ENCODE measurements around the gene TRIML1.
A peak's percentile ranks its signal among the peaks of the same experiment; 100 is the strongest.
"Not testable (repeated sequence)": the region's sequence is repeated elsewhere in the genome, so short reads cannot be mapped to it uniquely, and the experiment has no call there.

TRIML1 gene

GRCh38 chr4:188154668-188155405 lies 15.6 kb downstream of the TRIML1 start:
- DNase-seq (ENCODE audit: low spot score): no peak

GRCh38 chr4:188158336-188158735 lies 19.1 kb downstream of the TRIML1 start:
- DNase-seq (ENCODE audit: low spot score): no peak

- not testable (repeated sequence) for DNase-seq (ENCODE audit: low spot score)
These were observed 20.4 kb downstream of the TRIML1 start for GRCh38 chr4:188159513-188160226.

- DNase-seq (ENCODE audit: low spot score): no peak
These were observed 21.2 kb downstream of the TRIML1 start for GRCh38 chr4:188160406-188160805.

- DNase-seq (ENCODE audit: low spot score): no peak
These were observed 21.9 kb downstream of the TRIML1 start for GRCh38 chr4:188161167-188161566.

- DNase-seq (ENCODE audit: low spot score): no peak
These were observed 23.5 kb downstream of the TRIML1 start for GRCh38 chr4:188162698-188163097.

- peak; percentile 4 for DNase-seq (ENCODE audit: low spot score)
These were observed 29.6 kb downstream of the TRIML1 start for GRCh38 chr4:188168726-188169373.

- no peak for DNase-seq (ENCODE audit: low spot score)
These were observed 32.3 kb downstream of the TRIML1 start for GRCh38 chr4:188171551-188171950.

GRCh38 chr4:188175288-188175687 lies 36.0 kb downstream of the TRIML1 start:
- DNase-seq (ENCODE audit: low spot score): no peak

- DNase-seq (ENCODE audit: low spot score): no peak
These were observed 38.9 kb downstream of the TRIML1 start for GRCh38 chr4:188177997-188178675.

GRCh38 chr4:188178806-188179205 lies 39.6 kb downstream of the TRIML1 start:
- DNase-seq (ENCODE audit: low spot score): no peak

- DNase-seq (ENCODE audit: low spot score): no peak
These were observed 47.9 kb downstream of the TRIML1 start for GRCh38 chr4:188187106-188187505.

GRCh38 chr4:188190461-188190860 lies 51.2 kb downstream of the TRIML1 start:
- no peak for DNase-seq (ENCODE audit: low spot score)

- DNase-seq (ENCODE audit: low spot score): no peak
These were observed 55.2 kb downstream of the TRIML1 start for GRCh38 chr4:188194421-188194820.

- no peak for DNase-seq (ENCODE audit: low spot score)
These were observed 56.2 kb downstream of the TRIML1 start for GRCh38 chr4:188195389-188195985.

- DNase-seq (ENCODE audit: low spot score): no peak
These were observed 57.0 kb downstream of the TRIML1 start for GRCh38 chr4:188196134-188196735.
